Measurements from ENCODE around the gene CRHR1.

DNA sequence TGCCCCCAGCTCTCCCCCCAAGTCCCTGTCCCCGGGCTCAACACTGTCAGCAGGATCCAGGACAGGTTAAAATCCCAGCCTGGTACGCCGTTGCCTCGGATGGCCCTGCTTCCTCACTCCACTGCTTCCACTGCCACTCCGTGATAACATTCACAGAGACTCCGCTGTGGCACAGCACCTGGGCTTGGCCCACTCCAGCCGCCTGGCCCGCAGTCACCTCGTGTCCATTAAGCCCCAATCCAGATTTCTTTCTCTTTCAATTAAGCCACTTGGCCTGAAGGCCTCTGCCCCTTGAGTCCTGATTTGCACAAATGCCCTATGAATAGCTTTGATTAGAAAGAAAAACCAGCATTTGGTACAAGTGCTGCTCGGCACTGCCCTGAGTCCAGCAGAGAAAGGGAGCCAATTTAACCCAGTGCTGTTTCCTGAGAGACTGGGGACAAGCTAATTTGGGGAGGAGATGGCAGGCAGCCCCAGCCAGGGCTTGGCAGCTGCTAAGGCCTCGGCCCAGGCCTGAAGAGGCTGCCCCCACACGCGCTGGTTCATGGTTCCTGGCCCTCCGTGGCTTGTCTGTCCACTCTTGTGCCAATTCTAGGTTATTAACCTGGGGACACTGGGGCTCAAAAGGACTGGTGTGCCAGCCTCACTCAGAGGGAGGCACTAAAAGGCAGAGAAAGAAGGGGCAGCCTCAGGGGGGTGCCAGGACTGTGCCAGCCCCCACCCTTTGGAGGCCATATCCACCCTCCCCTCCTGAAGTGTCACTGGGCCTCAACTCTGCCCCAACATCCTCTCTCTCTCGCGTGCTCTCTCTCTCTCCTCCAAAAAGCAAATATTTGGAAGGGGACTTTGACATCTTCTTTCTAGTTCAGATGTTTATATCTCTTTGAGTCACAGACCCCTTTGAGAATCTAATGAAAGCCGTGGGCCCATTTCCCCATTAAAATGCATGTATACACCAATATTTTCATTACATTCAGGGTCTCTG, 30.8 kb downstream of the CRHR1 start:
- TF ChIP-seq CTCF (IDR thresholded peaks at IDR 0.05) (no peak), POLR2AphosphoS5 (IDR thresholded peaks at IDR 0.05; ENCODE audit: low read depth, low read length) (no peak), SIN3A (IDR thresholded peaks at IDR 0.05; ENCODE audit: borderline replicate concordance, low read depth, low read length) (no peak), TCF12 (IDR thresholded peaks at IDR 0.05) (no peak), EP300 (IDR thresholded peaks at IDR 0.05; ENCODE audit: borderline replicate concordance in 1 of 2, low read depth in 1 of 2, low read length in 1 of 2) (no peak), JUND (IDR thresholded peaks at IDR 0.05) (no peak), YY1 (IDR thresholded peaks at IDR 0.05; ENCODE audit: low read depth) (no peak), RXRA (IDR thresholded peaks at IDR 0.05; ENCODE audit: borderline replicate concordance, low read depth) (no peak), RAD21 (IDR thresholded peaks at IDR 0.05; ENCODE audit: low read length) (no peak), NRF1 (IDR thresholded peaks at IDR 0.05; ENCODE audit: low read depth, low read length) (no peak), CHD2 (IDR thresholded peaks at IDR 0.05; ENCODE audit: low read length, partially characterized antibody) (no peak), SMC3 (IDR thresholded peaks at IDR 0.05; ENCODE audit: low read depth, low read length) (no peak)
- TF ChIP-seq, protein P1, sequence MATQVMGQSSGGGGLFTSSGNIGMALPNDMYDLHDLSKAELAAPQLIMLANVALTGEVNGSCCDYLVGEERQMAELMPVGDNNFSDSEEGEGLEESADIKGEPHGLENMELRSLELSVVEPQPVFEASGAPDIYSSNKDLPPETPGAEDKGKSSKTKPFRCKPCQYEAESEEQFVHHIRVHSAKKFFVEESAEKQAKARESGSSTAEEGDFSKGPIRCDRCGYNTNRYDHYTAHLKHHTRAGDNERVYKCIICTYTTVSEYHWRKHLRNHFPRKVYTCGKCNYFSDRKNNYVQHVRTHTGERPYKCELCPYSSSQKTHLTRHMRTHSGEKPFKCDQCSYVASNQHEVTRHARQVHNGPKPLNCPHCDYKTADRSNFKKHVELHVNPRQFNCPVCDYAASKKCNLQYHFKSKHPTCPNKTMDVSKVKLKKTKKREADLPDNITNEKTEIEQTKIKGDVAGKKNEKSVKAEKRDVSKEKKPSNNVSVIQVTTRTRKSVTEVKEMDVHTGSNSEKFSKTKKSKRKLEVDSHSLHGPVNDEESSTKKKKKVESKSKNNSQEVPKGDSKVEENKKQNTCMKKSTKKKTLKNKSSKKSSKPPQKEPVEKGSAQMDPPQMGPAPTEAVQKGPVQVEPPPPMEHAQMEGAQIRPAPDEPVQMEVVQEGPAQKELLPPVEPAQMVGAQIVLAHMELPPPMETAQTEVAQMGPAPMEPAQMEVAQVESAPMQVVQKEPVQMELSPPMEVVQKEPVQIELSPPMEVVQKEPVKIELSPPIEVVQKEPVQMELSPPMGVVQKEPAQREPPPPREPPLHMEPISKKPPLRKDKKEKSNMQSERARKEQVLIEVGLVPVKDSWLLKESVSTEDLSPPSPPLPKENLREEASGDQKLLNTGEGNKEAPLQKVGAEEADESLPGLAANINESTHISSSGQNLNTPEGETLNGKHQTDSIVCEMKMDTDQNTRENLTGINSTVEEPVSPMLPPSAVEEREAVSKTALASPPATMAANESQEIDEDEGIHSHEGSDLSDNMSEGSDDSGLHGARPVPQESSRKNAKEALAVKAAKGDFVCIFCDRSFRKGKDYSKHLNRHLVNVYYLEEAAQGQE (IDR thresholded peaks at IDR 0.05; ENCODE audit: low read depth, low read length), result no peak

All from SK-N-SH (cell line).